Stimulated activated CD8-positive, alpha-beta memory T cell treated with anti-CD3 and anti-CD28 coated beads, Interleukin-12 subunit alpha, Interleukin-12 subunit beta, amount 100 ng/mL, for 1 hour (primary cell): Measurements from ENCODE around the gene DDX46.
"Not testable (repeated sequence)": the region's sequence is repeated elsewhere in the genome, so short reads cannot be mapped to it uniquely, and the experiment has no call there.

ENCODE experiments used
- DNase-seq: peaks from one replicate; pipeline ENCODE4 v3.0.0-alpha.2; 2020; ENCODE audit warnings: low read depth

The DDX46 gene, protein sequence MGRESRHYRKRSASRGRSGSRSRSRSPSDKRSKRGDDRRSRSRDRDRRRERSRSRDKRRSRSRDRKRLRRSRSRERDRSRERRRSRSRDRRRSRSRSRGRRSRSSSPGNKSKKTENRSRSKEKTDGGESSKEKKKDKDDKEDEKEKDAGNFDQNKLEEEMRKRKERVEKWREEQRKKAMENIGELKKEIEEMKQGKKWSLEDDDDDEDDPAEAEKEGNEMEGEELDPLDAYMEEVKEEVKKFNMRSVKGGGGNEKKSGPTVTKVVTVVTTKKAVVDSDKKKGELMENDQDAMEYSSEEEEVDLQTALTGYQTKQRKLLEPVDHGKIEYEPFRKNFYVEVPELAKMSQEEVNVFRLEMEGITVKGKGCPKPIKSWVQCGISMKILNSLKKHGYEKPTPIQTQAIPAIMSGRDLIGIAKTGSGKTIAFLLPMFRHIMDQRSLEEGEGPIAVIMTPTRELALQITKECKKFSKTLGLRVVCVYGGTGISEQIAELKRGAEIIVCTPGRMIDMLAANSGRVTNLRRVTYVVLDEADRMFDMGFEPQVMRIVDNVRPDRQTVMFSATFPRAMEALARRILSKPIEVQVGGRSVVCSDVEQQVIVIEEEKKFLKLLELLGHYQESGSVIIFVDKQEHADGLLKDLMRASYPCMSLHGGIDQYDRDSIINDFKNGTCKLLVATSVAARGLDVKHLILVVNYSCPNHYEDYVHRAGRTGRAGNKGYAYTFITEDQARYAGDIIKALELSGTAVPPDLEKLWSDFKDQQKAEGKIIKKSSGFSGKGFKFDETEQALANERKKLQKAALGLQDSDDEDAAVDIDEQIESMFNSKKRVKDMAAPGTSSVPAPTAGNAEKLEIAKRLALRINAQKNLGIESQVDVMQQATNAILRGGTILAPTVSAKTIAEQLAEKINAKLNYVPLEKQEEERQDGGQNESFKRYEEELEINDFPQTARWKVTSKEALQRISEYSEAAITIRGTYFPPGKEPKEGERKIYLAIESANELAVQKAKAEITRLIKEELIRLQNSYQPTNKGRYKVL

DNA sequence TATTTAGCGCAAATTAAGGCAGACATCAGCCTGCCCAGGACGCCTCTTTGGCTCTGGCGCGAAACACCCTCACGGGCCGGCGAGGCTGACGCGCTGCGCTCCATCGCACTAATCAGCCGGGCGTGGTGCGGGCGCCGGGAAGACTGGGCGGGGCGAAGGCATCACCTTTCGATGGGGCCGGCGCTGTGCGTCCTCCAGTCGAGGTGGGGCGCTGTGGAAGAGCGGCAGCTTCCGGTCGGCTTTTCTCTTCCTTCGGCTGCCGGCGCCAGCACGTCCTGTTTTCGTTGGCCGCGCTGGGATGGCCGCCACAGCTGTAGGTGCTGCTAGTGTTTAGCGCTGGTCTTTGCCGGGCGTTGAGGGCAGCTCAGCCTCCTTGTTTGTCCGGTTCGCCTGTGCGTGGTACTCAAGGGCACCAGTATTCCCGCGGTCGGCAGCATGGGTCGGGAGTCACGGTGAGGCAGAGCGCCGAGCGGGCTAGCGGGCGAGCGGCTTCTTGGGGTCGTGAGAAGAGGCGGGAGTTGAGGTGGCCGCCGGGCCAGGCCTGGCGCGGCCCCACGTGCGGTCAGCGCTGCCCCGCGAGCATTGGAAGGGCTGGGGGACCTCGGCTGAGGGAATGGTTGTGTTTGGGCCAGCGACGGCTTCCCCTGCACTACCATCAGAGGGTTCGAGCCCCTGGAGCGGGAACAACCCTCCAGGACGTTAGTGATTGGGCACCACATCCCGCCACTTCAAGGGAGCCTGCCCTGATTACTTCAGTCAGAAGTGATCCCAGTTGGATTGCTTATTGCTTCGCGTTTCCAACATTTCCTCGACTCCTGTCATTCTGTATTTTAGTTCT is at the start of gene DDX46:
DDX46 (plus strand) TSS at position 276 of the 838 bp plus-strand sequence; CDS start at position 436, 160 bp downstream.
- DNase-seq = peak; percentile 88

DNA sequence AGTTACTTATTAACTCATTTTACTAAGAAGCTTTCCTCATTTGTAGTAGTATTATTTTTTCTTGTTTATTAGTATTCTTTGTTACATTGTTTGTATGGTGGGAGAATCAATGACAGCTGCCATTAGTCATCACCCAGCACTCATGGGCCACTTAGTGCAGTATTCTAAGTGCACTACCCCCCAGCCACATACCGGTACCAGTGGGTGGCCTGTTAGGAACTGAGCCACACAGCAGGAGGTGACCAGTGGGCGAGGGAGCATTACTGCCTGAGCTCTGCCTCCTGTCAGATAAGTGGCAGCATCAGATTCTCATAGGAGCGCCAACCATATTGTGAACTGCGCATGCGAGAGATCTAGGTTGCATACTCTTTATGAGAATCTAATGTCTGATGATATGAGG is 44.5 kb upstream of the DDX46 start:
- DNase-seq = no peak

DNA sequence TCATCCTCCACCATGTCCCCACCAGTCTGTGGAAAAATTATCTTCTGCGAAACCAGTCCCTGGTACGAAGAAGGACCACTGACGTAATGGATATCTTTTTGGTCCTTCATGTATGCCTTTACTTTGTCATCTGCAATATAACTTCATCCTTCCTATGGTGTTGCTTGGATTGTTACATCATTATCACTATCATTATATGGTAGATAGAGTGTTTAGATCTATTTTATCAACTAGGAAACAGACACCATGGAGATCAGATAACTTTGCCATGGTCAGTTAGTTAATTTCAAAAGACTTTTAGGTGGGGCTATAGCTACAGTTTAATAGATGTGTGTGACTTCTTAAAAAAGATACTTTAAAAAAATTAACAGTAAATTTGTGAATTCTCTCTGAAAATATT is 44.0 kb upstream of the DDX46 start:
- no peak for DNase-seq

DNA sequence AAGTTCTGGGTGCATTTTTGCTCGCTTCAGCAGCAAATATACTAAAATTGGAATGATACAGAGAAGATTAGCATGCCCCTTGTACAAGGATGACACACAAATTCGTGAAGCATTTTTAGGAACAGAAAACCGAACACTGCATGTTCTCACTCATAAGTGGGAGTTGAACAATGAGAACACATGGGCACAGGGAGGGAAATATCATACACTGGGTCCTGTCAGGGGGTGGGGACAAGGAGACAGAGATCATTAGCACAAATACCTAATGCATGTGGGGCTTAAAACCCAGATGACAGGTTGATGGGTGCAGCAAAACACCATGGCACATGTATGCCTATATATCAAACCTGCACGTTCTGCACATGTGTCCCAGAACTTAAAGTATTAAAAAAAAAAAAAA is 43.1 kb upstream of the DDX46 start:
- DNase-seq = not testable (repeated sequence)

DNA sequence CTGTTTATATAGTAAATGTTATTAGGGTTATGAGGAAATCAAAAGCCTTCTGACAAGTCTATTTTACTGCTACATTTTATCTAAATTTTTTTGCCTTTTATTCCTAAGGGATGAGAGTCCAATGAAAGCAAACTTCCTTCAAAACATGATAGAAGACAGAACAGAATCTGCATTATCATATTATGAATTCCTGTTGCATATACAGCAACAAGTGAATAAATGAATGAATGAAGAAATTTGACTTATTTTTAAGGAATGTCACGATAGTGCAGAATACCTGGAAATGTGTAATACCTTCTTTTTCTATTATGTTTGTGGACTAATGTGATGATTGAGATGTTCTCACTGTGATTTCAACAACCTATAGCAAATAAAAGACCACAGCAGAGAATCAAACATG is 33.7 kb upstream of the DDX46 start:
- no peak for DNase-seq

DNA sequence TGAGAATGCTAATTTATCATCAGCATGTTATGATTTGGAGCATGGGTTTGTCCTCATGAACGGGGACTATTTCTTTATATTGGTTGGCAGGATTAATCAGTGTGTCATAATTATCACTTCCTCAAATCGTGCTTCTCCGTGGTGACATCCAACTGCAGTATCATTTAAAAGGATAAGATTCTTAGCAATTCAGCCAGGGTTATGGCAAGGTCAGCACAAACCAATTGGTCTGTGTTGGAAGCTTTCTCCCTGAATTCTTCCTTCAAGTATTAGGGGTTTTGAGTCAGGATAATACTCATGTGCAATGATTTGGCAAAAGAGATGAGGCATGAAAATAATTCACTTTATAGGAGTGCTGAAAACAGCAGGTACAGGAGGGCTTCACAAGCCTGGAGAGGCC is 25.8 kb upstream of the DDX46 start:
- no peak for DNase-seq

DNA sequence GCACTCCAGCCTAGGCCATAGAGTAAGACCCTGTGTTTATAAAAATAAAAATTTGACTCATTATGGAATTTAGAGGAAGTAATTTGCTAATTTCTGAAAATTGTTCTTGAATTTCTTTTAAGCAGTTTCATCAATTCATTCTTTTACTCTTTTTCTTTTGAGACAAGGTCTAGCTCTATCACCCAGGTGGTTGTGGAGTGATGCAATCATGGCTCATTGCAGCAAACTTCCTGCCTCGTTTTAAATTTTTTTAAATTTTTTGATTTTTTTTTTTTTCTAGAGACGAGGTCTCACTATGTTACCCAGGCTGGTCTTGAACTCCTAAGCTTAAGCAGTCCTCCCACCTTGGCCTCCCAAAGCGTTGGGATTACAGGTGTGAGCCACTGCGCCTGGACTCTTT is 23.3 kb upstream of the DDX46 start:
- DNase-seq = no peak

DNA sequence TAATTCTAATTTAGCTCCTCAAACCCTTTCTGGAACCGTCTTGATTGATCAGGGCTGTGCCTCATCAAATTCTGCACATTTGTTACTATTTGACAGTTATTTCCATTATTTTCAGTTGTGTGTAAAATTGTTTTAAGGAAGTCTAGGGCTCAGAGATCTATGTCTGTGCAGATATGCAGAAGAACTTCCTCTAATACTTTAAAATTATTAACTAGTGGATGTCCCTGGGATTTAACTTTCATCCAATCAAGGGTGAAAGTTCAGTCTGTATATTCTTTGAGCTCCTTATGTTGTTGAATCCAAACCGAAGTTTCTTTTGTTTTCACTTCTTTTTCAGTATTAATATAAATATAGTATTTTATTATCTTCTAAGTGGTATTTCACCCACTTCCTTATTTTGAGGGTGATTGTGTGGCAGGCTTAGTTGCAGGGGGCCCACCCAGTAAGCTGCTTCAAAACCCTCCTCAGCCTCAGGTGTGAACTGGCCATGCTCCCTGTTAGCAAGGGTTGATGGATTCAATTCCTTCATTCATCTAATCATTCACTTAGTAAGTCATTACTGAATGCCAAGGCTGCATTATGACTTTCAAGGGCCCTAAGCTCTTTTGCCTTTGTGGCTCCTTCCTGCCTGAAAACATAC is 22.3 kb upstream of the DDX46 start:
- DNase-seq = no peak

DNA sequence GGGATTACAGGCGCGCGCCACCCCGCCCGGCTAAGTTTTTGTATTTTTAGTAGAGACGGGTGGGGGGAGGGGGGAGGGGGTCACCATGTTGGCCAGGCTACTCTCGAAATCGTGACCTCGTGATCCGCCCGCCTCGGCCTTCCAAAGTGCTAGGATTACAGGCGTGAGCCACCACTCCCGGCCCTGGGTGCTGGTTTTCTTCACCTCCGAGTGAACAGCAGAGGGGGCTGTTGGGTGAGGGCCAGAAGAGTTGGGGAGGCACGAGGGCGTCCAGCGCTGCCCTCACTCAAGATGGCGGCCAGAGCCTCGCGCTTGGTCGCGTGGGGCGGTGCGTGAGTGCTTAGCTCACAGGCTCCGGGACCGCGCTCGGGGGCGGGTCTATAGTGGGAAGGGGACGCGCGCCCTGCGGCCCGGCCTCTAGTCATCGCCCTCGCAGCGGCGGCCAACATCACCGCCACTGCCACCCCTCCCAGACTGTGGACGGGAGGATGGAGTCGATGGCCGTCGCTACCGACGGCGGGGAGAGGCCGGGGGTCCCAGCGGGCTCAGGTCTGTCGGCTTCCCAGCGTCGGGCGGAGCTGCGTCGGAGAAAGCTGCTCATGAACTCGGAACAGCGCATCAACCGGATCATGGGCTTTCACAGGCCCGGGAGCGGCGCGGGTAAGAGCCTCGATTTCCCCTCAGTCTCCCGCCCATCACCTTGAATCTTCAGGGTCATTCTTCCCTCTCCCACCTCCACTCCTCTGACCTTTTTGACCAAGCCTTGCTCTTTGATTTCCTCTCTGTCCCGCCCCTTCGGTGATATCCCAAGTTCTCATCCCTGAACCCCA is 20.2 kb upstream of the DDX46 start, which contains the start of gene CAMLG:
CAMLG (plus strand) TSS at position 416 of the 830 bp plus-strand sequence; CDS start at position 489, 73 bp downstream.
- DNase-seq = peak; percentile 96

DNA sequence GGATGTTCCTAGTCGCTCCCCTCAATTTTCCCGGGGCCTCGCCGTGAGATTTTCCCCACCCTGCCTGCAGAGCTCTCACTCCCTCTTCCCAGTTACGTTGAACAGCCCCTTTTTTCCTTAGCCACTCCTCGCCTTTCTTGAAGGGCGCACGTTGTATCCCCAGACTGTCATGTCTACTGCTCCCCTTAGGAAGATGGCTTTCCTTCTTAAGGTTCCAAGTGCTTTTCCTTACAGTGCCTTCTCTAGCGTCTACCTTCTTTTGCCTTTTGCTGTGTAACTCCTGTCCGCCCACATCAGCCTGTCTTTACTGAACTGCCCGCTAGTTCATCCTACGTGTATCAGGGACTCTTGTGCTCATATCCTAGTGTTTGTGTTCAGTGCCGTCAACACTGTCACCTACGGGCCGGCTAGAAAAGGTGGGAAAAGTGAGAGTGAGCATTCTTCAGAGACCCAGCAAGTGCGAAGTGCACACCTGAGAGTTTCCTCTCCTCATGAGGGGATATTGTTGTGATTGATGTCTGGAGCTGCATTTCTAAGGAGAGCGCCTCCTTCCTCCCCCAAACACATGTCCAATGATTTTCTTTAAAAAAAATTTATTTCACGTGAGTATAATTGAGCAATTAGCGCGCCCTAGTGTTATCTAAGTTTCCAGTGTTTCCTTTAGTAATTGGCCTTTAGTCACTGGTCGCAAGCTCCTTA is 19.5 kb upstream of the DDX46 start:
- no peak for DNase-seq

DNA sequence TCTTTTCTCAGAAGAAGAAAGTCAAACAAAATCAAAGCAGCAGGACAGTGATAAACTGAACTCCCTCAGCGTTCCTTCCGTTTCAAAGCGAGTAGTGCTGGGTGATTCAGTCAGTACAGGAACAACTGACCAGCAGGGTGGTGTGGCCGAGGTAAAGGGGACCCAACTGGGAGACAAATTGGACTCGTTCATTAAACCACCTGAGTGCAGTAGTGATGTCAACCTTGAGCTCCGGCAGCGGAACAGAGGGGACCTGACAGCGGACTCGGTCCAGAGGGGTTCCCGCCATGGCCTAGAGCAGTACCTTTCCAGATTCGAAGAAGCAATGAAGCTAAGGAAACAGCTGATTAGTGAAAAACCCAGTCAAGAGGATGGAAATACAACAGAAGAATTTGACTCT is 17.5 kb upstream of the DDX46 start:
- DNase-seq = no peak

DNA sequence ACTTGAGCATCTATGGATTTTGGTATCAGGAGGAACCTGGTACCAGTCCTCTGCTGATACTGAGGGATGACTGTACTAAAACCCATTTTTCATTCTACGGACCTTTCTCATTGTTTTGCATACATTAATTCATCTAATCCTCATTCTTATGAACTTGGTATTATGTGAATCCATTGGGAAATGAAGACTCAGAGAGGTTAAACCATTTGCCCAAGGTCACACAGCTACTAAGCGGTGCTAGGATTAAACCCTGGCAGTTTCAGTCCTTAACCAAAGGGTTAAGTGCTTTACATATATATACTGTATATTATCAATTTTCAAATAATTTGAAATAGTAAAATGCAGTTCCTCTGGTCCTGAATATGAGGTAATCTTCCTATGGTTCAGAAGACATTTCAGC is 16.4 kb upstream of the DDX46 start:
- no peak for DNase-seq

DNA sequence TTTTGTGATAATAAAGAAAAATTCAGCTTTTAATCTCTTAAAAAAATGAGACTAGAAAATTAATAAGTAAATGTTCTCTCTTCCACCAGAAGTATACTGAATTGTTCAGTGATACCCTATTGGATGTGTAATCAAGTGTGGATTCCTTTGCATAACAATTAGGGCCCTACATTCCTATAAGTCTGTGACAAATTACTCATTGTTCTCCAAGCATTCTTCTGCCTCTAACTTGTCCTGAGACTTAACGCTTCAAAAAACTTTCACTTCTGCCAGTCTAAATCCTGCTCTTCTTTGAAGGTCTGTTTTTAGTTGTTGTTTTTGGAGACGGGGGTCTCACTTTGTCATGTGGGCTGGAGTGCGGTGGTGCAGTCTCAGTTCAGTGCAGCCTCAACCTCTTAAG is 9.2 kb upstream of the DDX46 start:
- no peak for DNase-seq

DNA sequence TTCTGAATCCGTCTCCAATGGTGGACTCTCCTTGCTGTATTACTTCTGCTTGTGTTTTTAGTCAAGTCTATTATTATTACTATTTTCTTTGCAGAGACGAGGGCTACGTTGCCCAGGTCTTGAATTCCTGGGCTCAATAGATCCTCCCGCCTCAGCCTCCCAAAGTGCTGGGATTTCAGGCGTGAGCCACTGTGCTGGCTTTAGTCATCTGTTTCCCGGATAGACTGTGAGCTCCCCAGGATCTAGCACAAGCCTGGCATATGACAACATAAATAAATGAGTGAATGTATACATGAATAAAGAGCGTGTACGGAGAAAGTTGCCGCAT is 439 bp upstream of the DDX46 start:
- no peak for DNase-seq

DNA sequence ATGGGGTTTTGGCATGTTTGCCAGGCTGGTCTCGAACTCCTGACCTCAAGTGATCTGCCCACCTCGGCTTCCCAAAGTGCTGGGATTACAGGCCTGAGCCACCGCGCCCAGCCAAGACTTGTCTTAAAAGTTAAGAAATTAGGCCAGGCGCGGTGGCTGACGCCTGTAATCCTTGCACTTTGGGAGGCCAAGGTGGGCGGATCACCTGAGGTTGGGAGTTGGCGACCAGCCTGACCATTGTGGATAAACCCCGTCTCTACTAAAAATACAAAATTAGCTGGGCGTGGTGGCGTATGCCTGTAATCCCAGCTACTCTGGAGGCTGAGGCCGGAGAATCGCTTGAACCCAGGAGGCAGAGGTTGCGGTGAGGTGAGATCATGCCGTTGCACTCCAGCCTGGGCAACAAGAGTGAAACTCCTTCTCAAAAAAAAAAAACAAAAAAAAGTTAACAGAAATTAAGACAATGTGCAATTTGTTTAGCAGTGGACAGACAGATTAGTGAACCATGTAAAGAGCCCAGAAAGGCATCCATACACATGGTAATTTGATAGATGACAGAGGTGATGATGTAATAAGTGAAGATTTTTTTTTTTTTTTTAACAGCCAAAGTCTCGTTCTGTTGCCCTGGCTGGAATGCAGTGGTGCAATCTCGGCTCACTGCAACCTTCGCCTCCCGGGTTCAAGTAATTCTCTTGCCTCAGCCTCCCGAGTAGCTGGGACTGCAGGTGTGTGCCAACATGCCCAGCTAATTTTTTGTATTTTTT is 9.1 kb downstream of the DDX46 start:
- not testable (repeated sequence) for DNase-seq

DNA sequence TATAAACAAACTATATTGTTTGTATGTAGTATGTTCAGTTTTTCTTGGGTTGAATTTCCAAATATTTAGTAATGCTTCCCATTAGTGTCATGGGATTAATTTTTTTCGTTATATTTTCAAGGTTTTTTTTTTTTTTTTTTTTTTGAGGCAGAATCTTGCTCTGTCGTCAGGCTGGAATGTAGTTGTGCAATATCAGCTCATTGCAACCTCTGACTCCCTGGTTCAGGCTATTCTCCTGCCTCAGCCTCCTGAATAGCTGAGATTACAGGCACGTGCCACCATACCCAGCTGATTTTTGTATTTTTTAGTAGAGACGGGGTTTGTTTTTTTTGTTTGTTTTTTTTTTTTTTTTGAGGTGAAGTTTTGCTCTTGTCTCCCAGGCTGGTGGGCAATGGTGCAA is 10.6 kb downstream of the DDX46 start:
- no peak for DNase-seq

DNA sequence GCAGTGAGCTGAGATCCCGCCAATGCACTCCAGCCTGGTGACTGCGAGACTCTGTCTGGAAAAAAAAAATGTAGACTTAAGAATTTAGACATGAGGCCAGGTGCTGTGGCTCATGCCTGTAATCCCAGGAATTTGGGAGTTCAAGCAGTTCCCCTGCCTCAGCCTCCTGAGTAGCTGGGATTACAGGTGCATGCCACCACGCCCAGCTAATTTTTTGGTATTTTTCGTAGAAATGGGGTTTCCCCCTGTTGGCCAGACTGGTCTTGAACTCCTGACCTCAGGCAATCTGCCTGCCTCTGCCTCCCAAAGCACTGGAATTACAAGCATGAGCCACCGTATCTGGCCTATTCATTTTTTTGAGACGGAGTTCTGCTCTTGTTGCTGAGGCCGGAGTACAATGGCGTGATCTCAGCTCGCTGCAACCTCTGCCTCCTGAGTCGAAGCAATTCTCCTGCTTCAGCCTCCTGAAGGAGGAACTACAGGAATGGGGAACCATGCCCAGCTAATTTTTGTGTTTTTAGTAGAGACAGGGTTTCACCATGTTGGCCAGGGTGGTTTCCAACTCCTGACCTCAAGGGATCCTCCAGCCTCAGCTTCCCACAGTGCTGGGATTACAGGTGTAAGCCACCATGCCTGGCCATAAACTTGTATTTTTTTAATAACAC is 14.0 kb downstream of the DDX46 start:
- DNase-seq = no peak

DNA sequence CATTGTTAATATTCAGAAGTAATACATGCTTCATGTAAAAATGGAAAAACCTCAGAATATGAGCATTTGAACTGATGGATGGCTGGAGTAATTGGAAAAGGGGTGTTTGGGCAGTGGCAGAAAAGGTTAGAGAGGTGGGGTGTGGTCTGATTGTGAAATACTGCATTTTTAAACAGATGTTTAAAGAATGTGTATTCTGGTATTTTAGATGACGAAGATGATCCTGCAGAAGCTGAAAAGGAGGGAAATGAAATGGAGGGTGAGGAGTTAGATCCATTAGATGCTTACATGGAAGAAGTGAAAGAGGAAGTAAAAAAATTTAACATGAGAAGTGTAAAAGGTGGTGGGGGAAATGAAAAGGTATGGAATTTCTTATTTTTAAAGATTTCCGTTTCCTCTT is 18.8 kb downstream of the DDX46 start:
- no peak for DNase-seq
